Testis (tissue), 3 donors: ENCODE measurements around the gene CYREN. TPM values are rescaled to one million over a fixed set of nuclear protein-coding genes. Genes with fewer than 3 reads are reported as not detected.
A peak's percentile ranks its signal among the peaks of the same experiment; 100 is the strongest.

Source experiments
- DNase-seq: peaks from one replicate; pipeline ENCODE4 v3.0.0-alpha.2; 2019
- H3K27ac ChIP-seq, 2 donors: fragments of 200-600 bp; sonication (generic); one replicate each; pipeline ENCODE4 v1.5.1; 2019
- H3K27me3 ChIP-seq: fragments of 200-600 bp; sonication (generic); one replicate; pipeline ENCODE4 v1.5.1; 2019
- H3K36me3 ChIP-seq: fragments of 200-600 bp; sonication (generic); one replicate; pipeline ENCODE4 v1.5.1; 2017; ENCODE audit warnings: low read depth; ENCODE audit errors: missing control alignments
- H3K4me1 ChIP-seq: fragments of 200-600 bp; sonication (generic); one replicate; pipeline ENCODE4 v1.5.1; 2019
- H3K4me3 ChIP-seq, 2 donors: fragments of 200-600 bp; sonication (generic); one replicate each; pipeline ENCODE4 v1.5.1; 2017 to 2019
- H3K9me3 ChIP-seq: fragments of 200-600 bp; sonication (generic); one replicate; pipeline ENCODE4 v1.5.1; 2017
- POLR2A ChIP-seq: fragments of 450-650 bp; IDR thresholded peaks from one replicate; pipeline ENCODE4 v1.6.1; 2017; ENCODE audit warnings: antibody characterized with exemption, mild to moderate bottlenecking, moderate library complexity
- WGBS, 2 donors: methylation state at CpG; one replicate each; pipeline ENCODE4 v1.1.5; 2018; 5-methylcytosine and 5-hydroxymethylcytosine counted together
- intact Hi-C: fragments of 100-400 bp; cut with DNase I; formaldehyde crosslinking; loops from one replicate; pipeline ENCODE4 v1.15.1; 2023; ENCODE audit warnings: low total_unique reads
- polyA plus RNA-seq: library from polyadenylated mRNA; stranded (reverse); fragments of 350-450 nt; fragmentation: Illumina TruSeq; extraction: RNeasy Lipid Tissue Mini Kit (QIAGEN cat#74804); gene quantifications from one replicate; pipeline ENCODE4 v1.2.3, GENCODE V29; 2014; ENCODE audit warnings: low read depth, low replicate concordance; ENCODE audit not compliant: insufficient read depth
- total RNA-seq, 2 donors: library from RNA; depleted of rRNA; stranded (reverse); fragments of >200 nt; gene quantifications; one replicate each; pipeline ENCODE4 v1.2.3, GENCODE V29; 2016
- TF ChIP-seq, protein P1 (sequence below), 3 experiments: fragments of 450-650 bp in 2 of 3; fragments of 200-600 bp in 1 of 3; sonication (generic) in 1 of 3; IDR thresholded peaks; one replicate each; pipeline ENCODE4 v1.5.1; 2016 to 2019; ENCODE audit warnings: antibody characterized with exemption in 3 of 3, mild to moderate bottlenecking in 2 of 3, moderate library complexity in 1 of 3

CYREN gene
- total and polyA plus RNA-seq, 3 donors from 2014 or later = 36.3 to 47.3 (median 44.3) TPM

- TF ChIP-seq, protein P1, sequence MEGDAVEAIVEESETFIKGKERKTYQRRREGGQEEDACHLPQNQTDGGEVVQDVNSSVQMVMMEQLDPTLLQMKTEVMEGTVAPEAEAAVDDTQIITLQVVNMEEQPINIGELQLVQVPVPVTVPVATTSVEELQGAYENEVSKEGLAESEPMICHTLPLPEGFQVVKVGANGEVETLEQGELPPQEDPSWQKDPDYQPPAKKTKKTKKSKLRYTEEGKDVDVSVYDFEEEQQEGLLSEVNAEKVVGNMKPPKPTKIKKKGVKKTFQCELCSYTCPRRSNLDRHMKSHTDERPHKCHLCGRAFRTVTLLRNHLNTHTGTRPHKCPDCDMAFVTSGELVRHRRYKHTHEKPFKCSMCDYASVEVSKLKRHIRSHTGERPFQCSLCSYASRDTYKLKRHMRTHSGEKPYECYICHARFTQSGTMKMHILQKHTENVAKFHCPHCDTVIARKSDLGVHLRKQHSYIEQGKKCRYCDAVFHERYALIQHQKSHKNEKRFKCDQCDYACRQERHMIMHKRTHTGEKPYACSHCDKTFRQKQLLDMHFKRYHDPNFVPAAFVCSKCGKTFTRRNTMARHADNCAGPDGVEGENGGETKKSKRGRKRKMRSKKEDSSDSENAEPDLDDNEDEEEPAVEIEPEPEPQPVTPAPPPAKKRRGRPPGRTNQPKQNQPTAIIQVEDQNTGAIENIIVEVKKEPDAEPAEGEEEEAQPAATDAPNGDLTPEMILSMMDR (IDR thresholded peaks at IDR 0.05) = no peak
- no peak for TF ChIP-seq POLR2A
- 70 to 85% methylated on average over 6 of the region's 6 CpGs for WGBS, 2 donors
These were observed 18.7 kb upstream of the CYREN start for GRCh38 chr7:135189221-135189662.

GRCh38 chr7:135188298-135188984 lies 17.9 kb upstream of the CYREN start:
- WGBS, 2 donors = 90 to 92% methylated on average over 2 to 12 of the region's 12 CpGs
- no peaks in the 10 kb centered on the region for H3K27me3 ChIP-seq
- DNase-seq = no peak
- H3K36me3 ChIP-seq = no peaks in the 10 kb centered on the region
- peaks cover 22% of the 10 kb centered on the region for H3K4me1 ChIP-seq
- no peak for TF ChIP-seq POLR2A
- TF ChIP-seq, protein P1 (IDR thresholded peaks at IDR 0.05) = no peak
- no peaks in the 10 kb centered on the region for H3K9me3 ChIP-seq
- no peak overlapping the region for H3K4me3 ChIP-seq
- intact Hi-C loops = no loop called here
- H3K27ac ChIP-seq = no peak overlapping the region

More at GRCh38 chr7:135189221-135189662, 18.7 kb upstream of the CYREN start:
- H3K9me3 ChIP-seq = no peaks in the 10 kb centered on the region
- H3K4me3 ChIP-seq = no peak overlapping the region
- H3K4me1 ChIP-seq = peaks cover 25% of the 10 kb centered on the region
- peak overlapping the region in 1 of 2 donors; percentile 36 for H3K27ac ChIP-seq
- H3K27me3 ChIP-seq = no peaks in the 10 kb centered on the region
- DNase-seq = no peak
- intact Hi-C loops = no loop called here
- no peaks in the 10 kb centered on the region for H3K36me3 ChIP-seq

DNA sequence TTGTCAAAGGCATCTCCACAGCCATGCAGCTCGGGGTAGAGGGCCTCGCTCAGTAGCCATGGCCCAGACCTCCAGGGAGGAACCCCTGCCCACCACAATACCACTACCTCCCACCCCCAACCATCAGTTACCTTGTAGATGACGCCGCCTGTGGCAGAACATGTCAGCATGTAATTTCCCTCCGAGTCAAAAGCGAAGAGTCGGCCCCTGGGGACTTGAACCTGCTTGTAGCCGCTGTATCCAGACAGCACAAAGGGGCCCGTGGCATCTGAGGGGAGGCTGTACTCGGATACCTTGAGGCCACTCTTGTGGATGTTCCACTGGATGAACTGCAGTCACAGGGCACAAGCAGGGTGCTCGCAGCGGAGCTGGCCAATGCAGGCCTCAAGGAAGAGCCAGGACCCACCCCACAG lies 16.3 kb upstream of the CYREN start:
- no peak for DNase-seq
- intact Hi-C loops = no loop called here
- WGBS, 2 donors = 86 to 90% methylated on average over 10 to 12 of the region's 12 CpGs
- Histone ChIP-seq H3K9me3 (no peaks in the 10 kb centered on the region), H3K27ac (no peak overlapping the region), H3K27me3 (no peaks in the 10 kb centered on the region), H3K4me1 (peaks cover 15% of the 10 kb centered on the region), H3K4me3 (no peak overlapping the region), H3K36me3 (no peaks in the 10 kb centered on the region)
- no peak for TF ChIP-seq POLR2A
- TF ChIP-seq, protein P1 (IDR thresholded peaks at IDR 0.05) = no peak

GRCh38 chr7:135186261-135186540 lies 15.7 kb upstream of the CYREN start:
- no peaks in the 10 kb centered on the region for H3K27me3 ChIP-seq
- DNase-seq = no peak
- peaks cover 15% of the 10 kb centered on the region for H3K4me1 ChIP-seq
- TF ChIP-seq POLR2A = no peak
- TF ChIP-seq, protein P1 (IDR thresholded peaks at IDR 0.05) = no peak
- H3K4me3 ChIP-seq = no peak overlapping the region
- 90 to 94% methylated on average over 3 of the region's 3 CpGs for WGBS, 2 donors
- intact Hi-C loops = no loop called here
- H3K27ac ChIP-seq = no peak overlapping the region
- H3K36me3 ChIP-seq = no peaks in the 10 kb centered on the region
- H3K9me3 ChIP-seq = no peaks in the 10 kb centered on the region
